ENCODE data around the gene RASD2.
A peak's percentile ranks its signal among the peaks of the same experiment; 100 is the strongest.

Gene RASD2

DNA sequence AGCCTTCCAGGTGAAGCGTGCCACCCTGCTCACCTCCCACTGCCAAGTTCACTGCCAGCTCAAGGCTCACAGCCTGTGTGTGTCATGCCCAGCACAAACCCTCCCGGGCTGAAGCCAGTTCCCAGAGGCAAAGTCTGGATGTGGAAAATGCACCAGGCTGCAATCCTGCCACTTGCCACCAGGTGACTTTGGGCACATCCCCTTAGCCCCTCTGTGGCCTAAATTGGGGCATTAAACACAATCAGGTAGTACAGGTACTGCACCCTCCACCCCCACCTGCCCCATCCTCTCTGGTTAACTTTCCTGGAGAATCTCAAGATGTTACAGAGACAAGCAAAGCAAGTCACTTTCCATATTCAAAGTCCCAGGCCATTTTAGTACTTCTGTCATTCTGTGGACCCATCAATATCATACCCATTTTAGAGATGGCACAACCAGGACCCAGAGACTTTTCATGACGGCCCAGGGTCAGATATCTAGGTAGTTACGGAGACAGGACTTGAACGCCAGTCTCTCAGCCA lies 1.8 kb upstream of the RASD2 start:
- DNase-seq (ENCODE audit: low spot score) = peak; percentile 53
- peak; percentile 28 for TF ChIP-seq CTCF (IDR thresholded peaks at IDR 0.05; ENCODE audit: extremely low read depth, missing control alignments)

DNA sequence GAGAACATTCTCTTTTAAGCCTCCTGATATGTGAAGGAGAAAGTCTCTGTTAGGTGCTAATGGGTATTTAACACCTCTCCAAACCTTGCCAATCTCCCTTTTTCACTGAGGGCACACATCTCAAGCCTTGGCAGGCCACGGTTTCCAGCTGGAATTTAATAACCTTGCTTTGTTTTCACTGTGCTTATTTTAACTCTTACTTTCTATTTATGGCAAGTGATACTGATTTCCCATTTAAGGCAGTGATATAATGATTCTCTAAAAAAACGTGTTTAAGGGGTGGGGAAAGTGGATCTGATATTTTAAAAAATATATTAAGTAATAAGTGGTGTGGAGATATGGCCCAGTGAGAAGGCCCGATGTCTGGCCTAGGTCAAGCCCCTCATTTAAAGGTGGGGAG lies 1.1 kb upstream of the RASD2 start:
- no peak for TF ChIP-seq CTCF (IDR thresholded peaks at IDR 0.05; ENCODE audit: extremely low read depth, missing control alignments)
- no peak for DNase-seq (ENCODE audit: low spot score)

DNA sequence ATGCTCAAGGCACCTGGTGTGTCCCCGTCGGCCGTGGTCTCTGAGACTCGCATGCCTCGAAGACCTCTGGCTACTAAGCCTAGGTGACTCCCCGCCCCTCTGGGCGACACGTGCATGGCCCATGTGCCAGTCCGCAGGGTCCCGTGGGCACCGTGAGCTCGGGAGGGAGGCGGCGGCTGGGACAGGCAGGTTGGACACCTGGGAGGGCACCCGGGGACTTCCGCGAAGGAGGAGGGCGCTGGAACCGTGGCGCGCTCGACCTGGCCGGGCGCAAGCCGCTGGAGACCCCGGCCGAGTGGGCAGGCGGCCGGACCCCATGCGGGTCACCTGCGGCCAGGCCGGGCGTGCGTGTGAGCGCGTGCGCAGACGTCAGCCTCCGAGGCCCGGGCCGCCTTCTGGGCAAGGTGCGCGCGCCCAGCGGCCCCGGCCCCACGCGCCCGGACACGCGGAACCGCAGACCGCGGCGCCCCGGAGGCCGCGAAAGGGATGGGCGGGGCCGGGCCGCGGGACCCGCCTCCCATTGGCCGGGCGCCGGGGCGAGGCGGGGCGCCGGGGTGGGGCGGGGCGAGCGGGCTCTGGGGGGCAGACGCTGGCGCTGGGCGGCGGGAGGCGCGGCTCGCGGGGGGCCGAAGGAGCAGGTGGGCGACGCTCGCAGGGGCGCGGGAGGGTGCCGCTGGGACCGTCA lies 579 bp upstream of the RASD2 start:
- DNase-seq (ENCODE audit: low spot score) = peak; percentile 95
- no peak for TF ChIP-seq CTCF (IDR thresholded peaks at IDR 0.05; ENCODE audit: extremely low read depth, missing control alignments)

DNA sequence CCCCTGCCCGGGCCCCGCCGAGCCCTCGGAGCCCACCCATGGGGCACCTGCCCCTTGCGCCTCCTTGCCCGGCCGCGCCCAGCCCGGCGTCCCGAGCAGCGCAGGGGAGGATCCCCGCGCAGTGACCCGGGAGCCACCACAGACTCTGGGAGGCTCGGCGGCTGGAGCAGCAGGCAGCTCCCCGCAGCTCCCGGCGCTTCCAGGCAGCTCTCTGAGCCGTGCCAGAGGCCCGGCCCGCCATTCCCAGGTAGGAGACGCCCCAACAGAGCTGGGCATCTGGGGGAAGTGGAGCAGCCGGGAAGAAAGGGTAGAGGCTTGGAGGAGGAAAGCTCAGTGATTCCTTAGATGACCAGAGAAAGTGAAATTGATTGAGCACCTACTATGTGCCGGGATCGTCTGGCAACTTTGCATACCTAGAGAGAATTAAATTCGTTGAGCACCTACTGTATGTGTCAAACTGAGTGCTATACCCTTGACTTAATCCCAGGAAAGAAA lies 670 bp downstream of the RASD2 start:
- TF ChIP-seq CTCF (IDR thresholded peaks at IDR 0.05; ENCODE audit: extremely low read depth, missing control alignments) = no peak
- no peak for DNase-seq (ENCODE audit: low spot score)

- DNase-seq (ENCODE audit: low spot score) = no peak
- TF ChIP-seq CTCF (IDR thresholded peaks at IDR 0.05; ENCODE audit: extremely low read depth, missing control alignments) = no peak
These were observed 1.7 kb downstream of the RASD2 start for GRCh38 chr22:35542157-35542938.

DNA sequence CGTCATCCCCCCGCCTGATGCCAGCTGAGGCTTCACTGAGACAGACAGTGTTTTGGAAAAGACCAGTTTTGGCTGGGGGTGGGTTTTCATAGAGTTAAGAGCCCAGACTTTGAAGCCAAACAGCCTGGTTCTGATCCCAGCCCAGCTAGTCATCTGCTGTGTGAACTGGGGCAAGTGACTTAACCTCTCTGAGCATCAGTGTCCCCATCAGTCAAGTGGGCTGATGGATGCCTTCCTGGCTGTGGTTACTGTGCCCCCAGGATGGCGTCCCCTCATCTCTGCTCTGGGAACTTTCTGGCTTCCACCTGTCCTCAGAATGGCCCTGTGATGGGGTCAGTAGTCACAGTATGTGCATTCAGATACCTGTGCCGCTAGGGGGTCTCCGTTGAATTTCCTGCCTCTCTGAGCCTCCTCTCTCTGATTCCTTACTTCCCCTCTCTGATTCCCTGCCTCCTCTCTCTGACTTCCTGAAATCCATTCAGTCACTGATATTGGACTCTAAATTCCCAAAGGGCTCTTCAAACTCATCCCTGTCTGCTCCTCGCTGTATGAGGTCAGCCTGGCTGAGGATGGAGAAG lies 2.4 kb downstream of the RASD2 start:
- no peak for TF ChIP-seq CTCF (IDR thresholded peaks at IDR 0.05; ENCODE audit: extremely low read depth, missing control alignments)

GRCh38 chr22:35543702-35544101 lies 3.1 kb downstream of the RASD2 start:
- DNase-seq (ENCODE audit: low spot score) = no peak

More for the DNA sequence above, 2.4 kb downstream of the RASD2 start:
- no peak for DNase-seq (ENCODE audit: low spot score)

More at GRCh38 chr22:35543702-35544101, 3.1 kb downstream of the RASD2 start:
- no peak for TF ChIP-seq CTCF (IDR thresholded peaks at IDR 0.05; ENCODE audit: extremely low read depth, missing control alignments)

Measured in GM20000 (cell line).